PC-3 (cell line): ENCODE data around the gene SAAL1. TPM values are rescaled to one million over a fixed set of nuclear protein-coding genes. Genes with fewer than 3 reads are reported as not detected.

Experiments
- ATAC-seq: fragments of 200-7000 bp; cut with Tn5 transposase; 2 replicates; pipeline ENCODE4 v1.9.1; 2020; ENCODE audit warnings: mild to moderate bottlenecking, moderate library complexity
- BruUV-seq: library from RNA; stranded (reverse); fragments of 400-500 nt; replicated peaks from 2 replicates; lab custom pipeline; 2021; lab: Mats Ljungman, UMichigan
- CTCF ChIA-PET: fragments of 300-600 bp; sonication (Branson Sonifier 250); formaldehyde crosslinking; loops from one replicate; lab custom pipeline; 2022; ENCODE audit warnings: antibody characterized with exemption; lab: Charles Lee
- POLR2A ChIA-PET: fragments of 300-600 bp; sonication (Branson Sonifier 250); formaldehyde crosslinking; loops from one replicate; lab custom pipeline; 2022; ENCODE audit warnings: antibody characterized with exemption; ENCODE audit not compliant: unreplicated experiment; lab: Charles Lee
- DNase-seq: peaks from one replicate; pipeline ENCODE4 v3.0.0-alpha.2; 2015
- H2AFZ ChIP-seq: fragments of 300-600 bp; sonication (generic); 2 replicates; pipeline ENCODE4 v1.6.0; 2016; ENCODE audit warnings: antibody characterized with exemption, low read length
- H3F3A ChIP-seq: fragments of 300-600 bp; sonication (generic); one replicate; pipeline ENCODE4 v1.6.0; 2017; ENCODE audit warnings: antibody characterized with exemption, low read length, control low read depth, mild to moderate bottlenecking; ENCODE audit not compliant: unreplicated experiment
- H3K27ac ChIP-seq: fragments of 300-600 bp; sonication (generic); 2 replicates; pipeline ENCODE4 v1.5.1; 2016; ENCODE audit warnings: mild to moderate bottlenecking, low read length
- H3K27me3 ChIP-seq: fragments of 300-600 bp; sonication (generic); 2 replicates; pipeline ENCODE4 v1.6.1; 2016; ENCODE audit warnings: low read length, mixed read lengths
- H3K36me3 ChIP-seq: fragments of 300-600 bp; sonication (generic); 2 replicates; pipeline ENCODE4 v1.6.1; 2016; ENCODE audit warnings: low read depth, mixed run types, low read length, mixed read lengths
- H3K4me1 ChIP-seq: fragments of 300-600 bp; sonication (generic); 2 replicates; pipeline ENCODE4 v1.5.1; 2016; ENCODE audit warnings: low read length; ENCODE audit not compliant: insufficient read depth
- H3K4me2 ChIP-seq: fragments of 300-600 bp; sonication (generic); 2 replicates; pipeline ENCODE4 v1.6.0; 2016; ENCODE audit warnings: low read length
- H3K4me3 ChIP-seq: fragments of 300-600 bp; sonication (generic); 2 replicates; pipeline ENCODE4 v1.5.1; 2016; ENCODE audit warnings: mild to moderate bottlenecking, low read length, mixed read lengths
- H3K79me2 ChIP-seq: fragments of 300-600 bp; sonication (generic); 2 replicates; pipeline ENCODE4 v1.6.1; 2017; ENCODE audit warnings: low read length, mixed read lengths
- H3K9ac ChIP-seq: fragments of 300-600 bp; sonication (generic); 2 replicates; pipeline ENCODE4 v1.6.0; 2016; ENCODE audit warnings: mild to moderate bottlenecking, low read length
- H3K9me2 ChIP-seq: fragments of 300-600 bp; sonication (generic); replicated peaks from 2 replicates; pipeline ENCODE4 v1.6.1; 2016; ENCODE audit warnings: mixed run types, low read length, mixed read lengths
- H3K9me3 ChIP-seq: fragments of 300-600 bp; sonication (generic); 2 replicates; pipeline ENCODE4 v1.6.1; 2016; ENCODE audit warnings: low read length, mixed read lengths
- H4K20me1 ChIP-seq: fragments of 300-600 bp; sonication (generic); 2 replicates; pipeline ENCODE4 v1.6.1; 2016; ENCODE audit warnings: low read length, mixed read lengths
- CTCF ChIP-seq: fragments of 300-600 bp; sonication (generic); conservative IDR thresholded peaks from 2 replicates; pipeline ENCODE4 v1.5.1; 2017; ENCODE audit warnings: antibody characterized with exemption, low read depth, mild to moderate bottlenecking, low read length
- EZH2 ChIP-seq: fragments of 300-600 bp; sonication (generic); IDR thresholded peaks from one replicate; pipeline ENCODE4 v1.6.1; 2017; ENCODE audit warnings: antibody characterized with exemption, mild to moderate bottlenecking, low read length; ENCODE audit not compliant: unreplicated experiment
- EZH2phosphoT487 ChIP-seq: fragments of 300-600 bp; sonication (generic); IDR thresholded peaks from 2 replicates; pipeline ENCODE4 v1.6.1; 2018; ENCODE audit warnings: mild to moderate bottlenecking, antibody characterized with exemption, low read length, borderline replicate concordance
- intact Hi-C: fragments of 100-400 bp; cut with micrococcal nuclease; formaldehyde crosslinking; loops from 2 replicates; pipeline ENCODE4 v1.9.0; 2023
- total RNA-seq: library from RNA; depleted of rRNA; stranded (reverse); fragments of >200 nt; gene quantifications from 2 replicates; pipeline ENCODE4 v1.2.3, GENCODE V29; 2014

SAAL1 gene
- total RNA-seq, 1 experiment from 2014 or later: 25.4 TPM

DNA sequence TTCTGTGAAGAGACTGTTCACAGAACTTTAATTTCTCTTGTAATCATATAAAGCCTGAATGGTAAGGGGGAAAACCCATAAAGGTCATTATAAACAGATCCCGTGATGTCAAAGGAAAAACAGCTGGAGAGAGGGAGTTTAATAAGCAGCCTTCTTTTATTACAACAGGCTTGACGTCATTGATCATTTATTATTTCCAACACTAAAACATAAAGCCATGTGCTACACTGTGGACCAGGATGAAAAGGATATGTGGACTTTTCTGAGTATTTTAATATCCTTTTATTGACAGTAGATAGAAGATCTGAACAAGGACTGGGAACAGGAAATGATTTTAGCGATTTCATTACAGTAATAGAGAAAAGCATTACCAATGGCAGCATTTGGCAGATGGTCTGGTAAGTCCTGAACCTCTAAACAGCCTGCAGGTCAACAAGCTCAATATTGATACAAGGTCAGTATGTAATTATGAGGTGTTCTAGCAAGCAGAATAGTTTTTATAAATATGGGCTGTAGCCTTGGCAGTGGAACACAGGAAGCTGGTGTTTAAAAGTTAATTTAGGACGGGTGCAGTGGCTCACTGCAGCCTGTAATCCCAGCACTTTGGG lies 34.7 kb downstream of the SAAL1 start:
- H3K9me3 ChIP-seq: no peaks in the 10 kb centered on the region
- no peaks in the 10 kb centered on the region for H4K20me1 ChIP-seq
- TF ChIP-seq CTCF (no peak), EZH2 (no peak), EZH2phosphoT487 (no peak)
- no peaks in the 10 kb centered on the region for H3K9me2 ChIP-seq
- H3K9ac ChIP-seq: no peak overlapping the region
- H2AFZ ChIP-seq: no peak overlapping the region
- no peaks in the 10 kb centered on the region for H3K36me3 ChIP-seq
- DNase-seq: no peak
- no peaks in the 10 kb centered on the region for H3F3A ChIP-seq
- ATAC-seq: no peak
- ChIA-PET POLR2A (no interaction called here), CTCF (no interaction called here)
- H3K79me2 ChIP-seq: no peaks in the 10 kb centered on the region
- no peak overlapping the region for H3K4me3 ChIP-seq
- H3K27ac ChIP-seq: no peak overlapping the region
- H3K4me2 ChIP-seq: no peak overlapping the region
- intact Hi-C loops: no loop called here
- peaks cover 17% of the 10 kb centered on the region for H3K4me1 ChIP-seq
- no TSS peak for BruUV-seq
- no peaks in the 10 kb centered on the region for H3K27me3 ChIP-seq

GRCh38 chr11:18067372-18067771 lies 38.5 kb downstream of the SAAL1 start:
- Histone ChIP-seq H3F3A (no peaks in the 10 kb centered on the region), H3K4me1 (no peaks in the 10 kb centered on the region), H3K4me3 (no peak overlapping the region), H3K79me2 (no peaks in the 10 kb centered on the region), H3K27ac (no peak overlapping the region), H3K36me3 (no peaks in the 10 kb centered on the region), H3K9me3 (no peaks in the 10 kb centered on the region), H2AFZ (no peak overlapping the region), H3K4me2 (no peak overlapping the region), H4K20me1 (no peaks in the 10 kb centered on the region), H3K9me2 (no peaks in the 10 kb centered on the region), H3K9ac (no peak overlapping the region), H3K27me3 (no peaks in the 10 kb centered on the region)
- intact Hi-C loops: no loop called here
- no TSS peak for BruUV-seq
- ChIA-PET CTCF (no interaction called here), POLR2A (no interaction called here)
- TF ChIP-seq EZH2 (no peak), EZH2phosphoT487 (no peak), CTCF (no peak)
- no peak for DNase-seq
- ATAC-seq: no peak

DNA sequence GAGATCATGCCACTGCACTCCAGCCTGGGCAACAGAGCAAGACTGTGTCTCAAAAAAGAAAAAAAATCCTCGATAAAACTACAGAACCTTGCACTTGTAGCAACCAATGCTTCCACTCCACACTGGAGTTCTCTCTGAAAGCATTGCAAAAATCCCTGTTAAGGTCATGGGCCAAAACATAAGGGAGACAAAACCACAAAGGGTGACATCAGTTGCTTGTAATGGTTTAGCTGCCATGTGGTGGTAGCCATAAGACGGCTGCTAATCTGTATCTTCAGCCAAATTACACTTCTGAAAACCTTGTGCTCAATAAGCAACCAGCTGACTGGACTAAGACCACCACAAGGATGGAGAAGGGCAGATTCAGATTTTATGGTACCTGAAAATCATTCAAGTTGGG lies 39.3 kb downstream of the SAAL1 start:
- ChIA-PET POLR2A (no interaction called here), CTCF (no interaction called here)
- no peaks in the 10 kb centered on the region for H3K79me2 ChIP-seq
- no peak overlapping the region for H3K4me3 ChIP-seq
- no peaks in the 10 kb centered on the region for H3F3A ChIP-seq
- intact Hi-C loops: no loop called here
- H3K27me3 ChIP-seq: no peaks in the 10 kb centered on the region
- TF ChIP-seq CTCF (no peak), EZH2phosphoT487 (no peak), EZH2 (no peak)
- no peak for DNase-seq
- H4K20me1 ChIP-seq: no peaks in the 10 kb centered on the region
- ATAC-seq: no peak
- H3K4me1 ChIP-seq: no peaks in the 10 kb centered on the region
- no peaks in the 10 kb centered on the region for H3K36me3 ChIP-seq
- no peak overlapping the region for H3K27ac ChIP-seq
- no TSS peak for BruUV-seq
- H3K9me3 ChIP-seq: no peaks in the 10 kb centered on the region
- H3K4me2 ChIP-seq: no peak overlapping the region
- no peaks in the 10 kb centered on the region for H3K9me2 ChIP-seq
- H2AFZ ChIP-seq: no peak overlapping the region
- no peak overlapping the region for H3K9ac ChIP-seq
